GM21717 (cell line): ENCODE data around the gene INSM1.

Experiments
- ATAC-seq: cut with Tn5 transposase; IDR thresholded peaks from one replicate; pipeline ENCODE4 v1.9.1; 2021; ENCODE audit warnings: mild to moderate bottlenecking, moderate library complexity; ENCODE audit not compliant: unreplicated experiment

Gene INSM1

GRCh38 chr20:20393207-20394120, 25.6 kb downstream of the INSM1 start:
- ATAC-seq = no peak

- no peak for ATAC-seq
These were observed 27.2 kb downstream of the INSM1 start for GRCh38 chr20:20395087-20395486.

GRCh38 chr20:20395903-20396568, 28.1 kb downstream of the INSM1 start:
- no peak for ATAC-seq

- ATAC-seq = no peak
These were observed 28.9 kb downstream of the INSM1 start for GRCh38 chr20:20396794-20397193.

- ATAC-seq = no peak
These were observed 30.2 kb downstream of the INSM1 start for GRCh38 chr20:20398123-20398522.

- no peak for ATAC-seq
These were observed 31.9 kb downstream of the INSM1 start for GRCh38 chr20:20399531-20400500.

GRCh38 chr20:20401991-20402390, 34.1 kb downstream of the INSM1 start:
- ATAC-seq = no peak

- ATAC-seq = no peak
These were observed 36.7 kb downstream of the INSM1 start for GRCh38 chr20:20404633-20405032.

GRCh38 chr20:20405623-20406022, 37.7 kb downstream of the INSM1 start:
- no peak for ATAC-seq

- ATAC-seq = no peak
These were observed 38.4 kb downstream of the INSM1 start for GRCh38 chr20:20406306-20406705.

- no peak for ATAC-seq
These were observed 40.2 kb downstream of the INSM1 start for GRCh38 chr20:20407891-20408805.

GRCh38 chr20:20409331-20409730, 41.4 kb downstream of the INSM1 start:
- ATAC-seq = no peak

GRCh38 chr20:20410678-20411077, 42.8 kb downstream of the INSM1 start:
- no peak for ATAC-seq

GRCh38 chr20:20411402-20411801, 43.5 kb downstream of the INSM1 start:
- ATAC-seq = no peak

- ATAC-seq = no peak
These were observed 43.9 kb downstream of the INSM1 start for GRCh38 chr20:20411836-20412235.

GRCh38 chr20:20412750-20413149, 44.8 kb downstream of the INSM1 start:
- no peak for ATAC-seq

- no peak for ATAC-seq
These were observed 45.9 kb downstream of the INSM1 start for GRCh38 chr20:20413810-20414281.

- no peak for ATAC-seq
These were observed 46.8 kb downstream of the INSM1 start for GRCh38 chr20:20414640-20415220.

GRCh38 chr20:20415321-20415720, 47.4 kb downstream of the INSM1 start:
- ATAC-seq = no peak
